Measurements from ENCODE around the gene KIAA1328.

DNA sequence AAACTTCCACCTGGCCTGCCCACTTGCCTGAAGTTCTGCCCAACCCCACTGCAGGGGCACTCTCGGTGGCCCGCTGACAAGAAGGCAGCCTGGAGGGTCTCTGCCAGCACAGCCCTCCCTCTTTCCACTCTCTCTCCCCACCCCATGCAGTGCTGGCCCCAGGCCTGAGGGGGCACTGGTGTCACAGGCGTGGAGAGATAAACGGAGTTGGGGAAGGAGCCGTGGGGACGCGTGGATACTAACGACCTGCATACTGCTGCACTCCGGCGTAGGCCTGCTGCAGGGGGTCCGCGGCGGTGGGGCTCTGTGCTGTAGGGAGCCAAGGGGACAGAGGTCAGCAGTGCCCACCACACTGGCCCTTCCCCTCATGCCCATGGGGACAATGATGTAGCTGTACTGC lies 437.4 kb downstream of the KIAA1328 start:
- TF ChIP-seq EP300 (IDR thresholded peaks at IDR 0.05) (no peak), POLR2AphosphoS5 (IDR thresholded peaks at IDR 0.05) (no peak), POLR2A (IDR thresholded peaks at IDR 0.05) (no peak)
- TF ChIP-seq, protein P1, sequence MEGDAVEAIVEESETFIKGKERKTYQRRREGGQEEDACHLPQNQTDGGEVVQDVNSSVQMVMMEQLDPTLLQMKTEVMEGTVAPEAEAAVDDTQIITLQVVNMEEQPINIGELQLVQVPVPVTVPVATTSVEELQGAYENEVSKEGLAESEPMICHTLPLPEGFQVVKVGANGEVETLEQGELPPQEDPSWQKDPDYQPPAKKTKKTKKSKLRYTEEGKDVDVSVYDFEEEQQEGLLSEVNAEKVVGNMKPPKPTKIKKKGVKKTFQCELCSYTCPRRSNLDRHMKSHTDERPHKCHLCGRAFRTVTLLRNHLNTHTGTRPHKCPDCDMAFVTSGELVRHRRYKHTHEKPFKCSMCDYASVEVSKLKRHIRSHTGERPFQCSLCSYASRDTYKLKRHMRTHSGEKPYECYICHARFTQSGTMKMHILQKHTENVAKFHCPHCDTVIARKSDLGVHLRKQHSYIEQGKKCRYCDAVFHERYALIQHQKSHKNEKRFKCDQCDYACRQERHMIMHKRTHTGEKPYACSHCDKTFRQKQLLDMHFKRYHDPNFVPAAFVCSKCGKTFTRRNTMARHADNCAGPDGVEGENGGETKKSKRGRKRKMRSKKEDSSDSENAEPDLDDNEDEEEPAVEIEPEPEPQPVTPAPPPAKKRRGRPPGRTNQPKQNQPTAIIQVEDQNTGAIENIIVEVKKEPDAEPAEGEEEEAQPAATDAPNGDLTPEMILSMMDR (IDR thresholded peaks at IDR 0.05) = no peak

All from stomach (tissue), 4 donors.